T-helper 17 cell (primary cell): ENCODE data around the gene PDCD11. TPM values are rescaled to one million over a fixed set of nuclear protein-coding genes. Genes with fewer than 3 reads are reported as not detected.

Source experiments
- ATAC-seq: fragments of 150-1000 bp; cut with Tn5 transposase; 2 replicates; pipeline ENCODE4 v1.10.0; 2021; ENCODE audit warnings: mild to moderate bottlenecking, moderate library complexity
- DNase-seq, 3 donors: peaks; one replicate each; pipeline versions ENCODE4 v3.0.0 to v3.0.0-alpha.2; 2020 to 2021
- H3K9me3 ChIP-seq: one replicate; pipeline ENCODE4 v1.7.0; 2013; ENCODE audit warnings: low read length, mild to moderate bottlenecking; ENCODE audit not compliant: control insufficient read depth, poor library complexity, severe bottlenecking
- H3K27ac Mint-ChIP-seq: one replicate; pipeline ENCODE4 v1.8.0; 2022; ENCODE audit warnings: mild to moderate bottlenecking, moderate library complexity, mixed read lengths
- H3K27me3 Mint-ChIP-seq: one replicate; pipeline ENCODE4 v1.8.0; 2022; ENCODE audit warnings: mixed read lengths
- H3K36me3 Mint-ChIP-seq: one replicate; pipeline ENCODE4 v1.8.0; 2022; ENCODE audit warnings: low read depth, mixed read lengths
- H3K4me1 Mint-ChIP-seq: one replicate; pipeline ENCODE4 v1.8.0; 2022; ENCODE audit warnings: mild to moderate bottlenecking, mixed read lengths
- H3K4me3 Mint-ChIP-seq: one replicate; pipeline ENCODE4 v1.8.0; 2022; ENCODE audit warnings: mild to moderate bottlenecking, moderate library complexity, mixed read lengths
- total RNA-seq, 4 donors: library from RNA in 2 of 4; stranded (reverse) in 2 of 4; gene quantifications; one replicate each; pipeline ENCODE4 v1.2.3 and lab custom pipeline; 2022 to 2026

The PDCD11 gene
- total RNA-seq, 2 donors from 2014 or later: 18.7 to 29.7 TPM

- Mint-ChIP-seq H3K36me3 (peaks cover 18% of the 10 kb centered on the region), H3K27ac (peak overlapping the region; percentile 97), H3K27me3 (no peaks in the 10 kb centered on the region), H3K4me3 (peak overlapping the region; percentile 95), H3K4me1 (peaks cover 62% of the 10 kb centered on the region)
- no peak for ATAC-seq
- H3K9me3 ChIP-seq: no peaks in the 10 kb centered on the region
- DNase-seq: no peak
These were observed 52.3 kb downstream of the PDCD11 start for GRCh38 chr10:103448746-103449145.

GRCh38 chr10:103449208-103450144 is 53.0 kb downstream of the PDCD11 start:
- DNase-seq: no peak
- no peaks in the 10 kb centered on the region for H3K9me3 ChIP-seq
- peak overlapping the region; percentile 97 for H3K27ac Mint-ChIP-seq
- H3K4me1 Mint-ChIP-seq: peaks cover 62% of the 10 kb centered on the region
- H3K36me3 Mint-ChIP-seq: peaks cover 17% of the 10 kb centered on the region
- ATAC-seq: no peak
- H3K4me3 Mint-ChIP-seq: peak overlapping the region; percentile 95
- no peaks in the 10 kb centered on the region for H3K27me3 Mint-ChIP-seq

- Mint-ChIP-seq H3K27ac (peak overlapping the region; percentile 97), H3K4me3 (peak overlapping the region; percentile 95), H3K36me3 (peaks cover 17% of the 10 kb centered on the region), H3K4me1 (peaks cover 61% of the 10 kb centered on the region), H3K27me3 (no peaks in the 10 kb centered on the region)
- ATAC-seq: no peak
- no peaks in the 10 kb centered on the region for H3K9me3 ChIP-seq
- DNase-seq: no peak
These were observed 53.8 kb downstream of the PDCD11 start for GRCh38 chr10:103450201-103450695.

GRCh38 chr10:103451091-103451813 is 54.8 kb downstream of the PDCD11 start:
- Mint-ChIP-seq H3K4me1 (peaks cover 59% of the 10 kb centered on the region), H3K36me3 (peaks cover 17% of the 10 kb centered on the region), H3K4me3 (peak overlapping the region; percentile 95), H3K27ac (peak overlapping the region; percentile 97), H3K27me3 (no peaks in the 10 kb centered on the region)
- H3K9me3 ChIP-seq: no peaks in the 10 kb centered on the region
- DNase-seq: peak; percentile 27 to 39 (median 31)
- peak; percentile 80 for ATAC-seq

GRCh38 chr10:103451831-103452505 is 55.5 kb downstream of the PDCD11 start, which contains the start of gene CALHM2:
CALHM2 (minus strand) TSS chr10:103452370; CDS start chr10:103449941, 2,429 bp downstream.
- peak; percentile 72 for ATAC-seq
- peak within 1 kb of the TSS; percentile 97 for H3K27ac Mint-ChIP-seq
- peak within 1 kb of the TSS; percentile 95 for H3K4me3 Mint-ChIP-seq
- H3K36me3 Mint-ChIP-seq: peaks cover 17% of the 10 kb centered on the region
- H3K9me3 ChIP-seq: no peaks in the 10 kb centered on the region
- DNase-seq: peak in 2 of 3 donors; percentile 34 to 37
- no peaks in the 10 kb centered on the region for H3K27me3 Mint-ChIP-seq
- peaks cover 55% of the 10 kb centered on the region for H3K4me1 Mint-ChIP-seq

GRCh38 chr10:103452506-103453230 is 56.2 kb downstream of the PDCD11 start:
- H3K9me3 ChIP-seq: no peaks in the 10 kb centered on the region
- Mint-ChIP-seq H3K4me1 (peaks cover 54% of the 10 kb centered on the region), H3K36me3 (peaks cover 15% of the 10 kb centered on the region), H3K4me3 (peak overlapping the region; percentile 95), H3K27me3 (no peaks in the 10 kb centered on the region), H3K27ac (peak overlapping the region; percentile 97)
- DNase-seq: no peak
- ATAC-seq: no peak

GRCh38 chr10:103454026-103454425 is 57.6 kb downstream of the PDCD11 start:
- Mint-ChIP-seq H3K4me3 (peak overlapping the region; percentile 95), H3K4me1 (peaks cover 42% of the 10 kb centered on the region), H3K27me3 (no peaks in the 10 kb centered on the region), H3K36me3 (peaks cover 8% of the 10 kb centered on the region), H3K27ac (no peak overlapping the region)
- DNase-seq (no peak), ATAC-seq (no peak)
- H3K9me3 ChIP-seq: no peaks in the 10 kb centered on the region

GRCh38 chr10:103455235-103455634 is 58.8 kb downstream of the PDCD11 start:
- DNase-seq (no peak), ATAC-seq (no peak)
- Mint-ChIP-seq H3K4me3 (no peak overlapping the region), H3K27ac (no peak overlapping the region), H3K36me3 (no peaks in the 10 kb centered on the region), H3K27me3 (no peaks in the 10 kb centered on the region), H3K4me1 (peaks cover 35% of the 10 kb centered on the region)
- no peaks in the 10 kb centered on the region for H3K9me3 ChIP-seq

- Mint-ChIP-seq H3K36me3 (no peaks in the 10 kb centered on the region), H3K27ac (no peak overlapping the region)
- no peak for ATAC-seq
These were observed 59.7 kb downstream of the PDCD11 start for GRCh38 chr10:103456074-103456660.

GRCh38 chr10:103457176-103457712 is 60.8 kb downstream of the PDCD11 start:
- ATAC-seq: no peak
- Mint-ChIP-seq H3K36me3 (no peaks in the 10 kb centered on the region), H3K27ac (peak overlapping the region; percentile 53), H3K4me1 (peaks cover 23% of the 10 kb centered on the region), H3K27me3 (no peaks in the 10 kb centered on the region), H3K4me3 (no peak overlapping the region)
- H3K9me3 ChIP-seq: no peaks in the 10 kb centered on the region
- no peak for DNase-seq

More at GRCh38 chr10:103456074-103456660, 59.7 kb downstream of the PDCD11 start:
- H3K27me3 Mint-ChIP-seq: no peaks in the 10 kb centered on the region
- peaks cover 26% of the 10 kb centered on the region for H3K4me1 Mint-ChIP-seq
- H3K9me3 ChIP-seq: no peaks in the 10 kb centered on the region
- no peak overlapping the region for H3K4me3 Mint-ChIP-seq
- DNase-seq: no peak

- no peaks in the 10 kb centered on the region for H3K9me3 ChIP-seq
- Mint-ChIP-seq H3K36me3 (no peaks in the 10 kb centered on the region), H3K4me3 (no peak overlapping the region), H3K4me1 (peaks cover 17% of the 10 kb centered on the region), H3K27me3 (no peaks in the 10 kb centered on the region), H3K27ac (no peak overlapping the region)
- no peak for ATAC-seq
- DNase-seq: no peak
These were observed 61.6 kb downstream of the PDCD11 start for GRCh38 chr10:103457896-103458583.
